Activated CD8-positive, alpha-beta memory T cell treated with anti-CD3 and anti-CD28 coated beads for 36 hours (primary cell): ENCODE measurements around the gene NEDD8. TPM values are rescaled to one million over a fixed set of nuclear protein-coding genes. Genes with fewer than 3 reads are reported as not detected.

Experiments used
- total RNA-seq, 2 experiments: library from RNA; stranded (reverse); gene quantifications; one replicate each; pipeline ENCODE4 v1.2.3, GENCODE V29; 2021

NEDD8 gene
- total RNA-seq, 2 experiments from 2014 or later, result 220 to 231 TPM

Other genes with a start within 250 kb of the NEDD8 start
- 10 to 100 TPM; 19.8 to 21.6 TPM for gene DHRS4L2, start 243.4 kb downstream of the NEDD8 start, total RNA-seq
- gene CARMIL3, start 180.4 kb downstream of the NEDD8 start, total RNA-seq, result 1 to 10 TPM; 1.2 to 1.5 TPM
- gene CPNE6, start 160.8 kb downstream of the NEDD8 start, total RNA-seq, result not detected
- 100 to 1,000 TPM; 118 to 125 TPM for gene PCK2, start 138.1 kb downstream of the NEDD8 start, total RNA-seq
- gene DCAF11, start 117.6 kb downstream of the NEDD8 start, total RNA-seq, result 10 to 100 TPM; 60.3 to 69.1 TPM
- 1 to 10 TPM; 1.1 to 1.7 TPM for gene NRL, start 117.4 kb downstream of the NEDD8 start, total RNA-seq
- gene FITM1, start 101.7 kb downstream of the NEDD8 start, total RNA-seq, result under 1 TPM; 0.31 to 0.46 TPM
- 100 to 1,000 TPM; 334 to 335 TPM for gene PSME1, start 96.2 kb downstream of the NEDD8 start, total RNA-seq
- gene EMC9, start 90.8 kb downstream of the NEDD8 start, total RNA-seq, result 10 to 100 TPM; 38.5 to 38.9 TPM
- 100 to 1,000 TPM; 381 to 388 TPM for gene PSME2, start 85.8 kb downstream of the NEDD8 start, total RNA-seq
- gene RNF31, start 84.9 kb downstream of the NEDD8 start, total RNA-seq, result 10 to 100 TPM; 75.5 to 80.8 TPM
- 10 to 100 TPM; 52.4 to 54.5 TPM for gene IRF9, start 71.1 kb downstream of the NEDD8 start, total RNA-seq
- 10 to 100 TPM; 27.5 to 31.3 TPM for gene REC8, start 60.3 kb downstream of the NEDD8 start, total RNA-seq
- gene IPO4, start 43.6 kb downstream of the NEDD8 start, total RNA-seq, result 100 to 1,000 TPM; 166 to 168 TPM
- 10 to 100 TPM; 30.6 to 30.7 TPM for gene TM9SF1, start 36.9 kb downstream of the NEDD8 start, total RNA-seq
- gene TSSK4, start 26.7 kb downstream of the NEDD8 start, total RNA-seq, result under 1 TPM; 0.27 TPM
- 10 to 100 TPM; 73.7 to 75.8 TPM for gene CHMP4A, start 18.9 kb downstream of the NEDD8 start, total RNA-seq
- 10 to 100 TPM; 14.9 to 17.4 TPM for gene MDP1, start 16.3 kb downstream of the NEDD8 start, total RNA-seq
- gene GMPR2, start 562 bp upstream of the NEDD8 start, total RNA-seq, result 10 to 100 TPM; 39.9 to 45.7 TPM
- 10 to 100 TPM; 82.1 to 93.1 TPM for gene TINF2, start 10.3 kb upstream of the NEDD8 start, total RNA-seq
- gene TGM1, start 30.8 kb upstream of the NEDD8 start, total RNA-seq, result 1 to 10 TPM; 2.6 to 3.2 TPM
- gene RABGGTA, start 39.2 kb upstream of the NEDD8 start, total RNA-seq, result 10 to 100 TPM; 33.0 to 37.9 TPM
- gene DHRS1, start 67.4 kb upstream of the NEDD8 start, total RNA-seq, result 1 to 10 TPM; 7.8 to 9.0 TPM
- gene NOP9, start 67.5 kb upstream of the NEDD8 start, total RNA-seq, result 10 to 100 TPM; 46.1 to 49.3 TPM
- 10 to 100 TPM; 14.2 to 14.4 TPM for gene CIDEB, start 75.6 kb upstream of the NEDD8 start, total RNA-seq
- gene LTB4R2, start 77.8 kb upstream of the NEDD8 start, total RNA-seq, result 10 to 100 TPM in 1 of 2 experiments, 1 to 10 TPM in 1; 9.3 to 10.4 TPM
- gene LTB4R, start 79.1 kb upstream of the NEDD8 start, total RNA-seq, result 10 to 100 TPM; 12.5 to 13.7 TPM
- 1 to 10 TPM in 1 of 2 experiments, under 1 TPM in 1; 0.78 to 1.3 TPM for gene ADCY4, start 102.7 kb upstream of the NEDD8 start, total RNA-seq
- gene RIPK3, start 107.6 kb upstream of the NEDD8 start, total RNA-seq, result 1 to 10 TPM; 8.2 to 9.7 TPM
- under 1 TPM; 0.78 to 0.93 TPM for gene NFATC4, start 135.8 kb upstream of the NEDD8 start, total RNA-seq
- under 1 TPM; 0.06 TPM for gene NYNRIN, start 166.6 kb upstream of the NEDD8 start, total RNA-seq
- gene CBLN3, start 197.3 kb upstream of the NEDD8 start, total RNA-seq, result 1 to 10 TPM; 8.1 to 8.9 TPM
- 10 to 100 TPM; 53.4 to 57.9 TPM for gene KHNYN, start 197.6 kb upstream of the NEDD8 start, total RNA-seq
- gene SDR39U1, start 210.4 kb upstream of the NEDD8 start, total RNA-seq, result 10 to 100 TPM; 53.2 to 59.0 TPM